Endodermal cell (in vitro differentiated cells): Measurements from ENCODE around the gene TLNRD1. TPM values are rescaled to one million over a fixed set of nuclear protein-coding genes. Genes with fewer than 3 reads are reported as not detected.

ENCODE experiments used
- DNase-seq: peaks from one replicate; pipeline ENCODE4 v3.0.0-alpha.2; 2017
- H3K27ac ChIP-seq: 2 replicates; pipeline ENCODE4 v1.5.1; 2013; ENCODE audit warnings: mild to moderate bottlenecking, low read depth, low read length, moderate library complexity
- H3K27me3 ChIP-seq: 2 replicates; pipeline ENCODE4 v1.6.1; 2013; ENCODE audit warnings: mild to moderate bottlenecking, low read length, moderate library complexity; ENCODE audit not compliant: insufficient read depth, control insufficient read depth, poor library complexity, severe bottlenecking
- H3K36me3 ChIP-seq: 2 replicates; pipeline ENCODE4 v1.7.0; 2013; ENCODE audit warnings: mild to moderate bottlenecking, low read length, moderate library complexity; ENCODE audit not compliant: control insufficient read depth, insufficient read depth
- H3K4me1 ChIP-seq: one replicate; pipeline ENCODE4 v1.7.0; 2013; ENCODE audit warnings: low read length; ENCODE audit not compliant: control insufficient read depth, insufficient read depth
- H3K4me3 ChIP-seq: 2 replicates; pipeline ENCODE4 v1.5.1; 2013; ENCODE audit warnings: mild to moderate bottlenecking, low read length, moderate library complexity
- H3K9ac ChIP-seq: 2 replicates; pipeline ENCODE4 v1.6.1; 2013; ENCODE audit warnings: mild to moderate bottlenecking, low read length, moderate library complexity; ENCODE audit not compliant: poor library complexity, severe bottlenecking; ENCODE audit errors: extremely low read depth
- H3K9me3 ChIP-seq: 2 replicates; pipeline ENCODE4 v1.6.1; 2013; ENCODE audit warnings: mild to moderate bottlenecking, low read length, moderate library complexity; ENCODE audit not compliant: control insufficient read depth
- H3K27ac Mint-ChIP-seq: 2 replicates; pipeline ENCODE4 v1.8.0; 2020; ENCODE audit warnings: mixed read lengths
- H3K27me3 Mint-ChIP-seq: 2 replicates; pipeline ENCODE4 v1.8.0; 2021; ENCODE audit warnings: mild to moderate bottlenecking, mixed read lengths; ENCODE audit not compliant: insufficient read depth
- H3K36me3 Mint-ChIP-seq: 2 replicates; pipeline ENCODE4 v1.8.0; 2020; ENCODE audit warnings: low read depth, mixed read lengths
- H3K4me1 Mint-ChIP-seq: 2 replicates; pipeline ENCODE4 v1.8.0; 2020; ENCODE audit warnings: mixed read lengths
- H3K4me3 Mint-ChIP-seq: 2 replicates; pipeline ENCODE4 v1.8.0; 2020; ENCODE audit warnings: mild to moderate bottlenecking, moderate library complexity, mixed read lengths
- H3K9me3 Mint-ChIP-seq: 2 replicates; pipeline ENCODE4 v1.8.0; 2020; ENCODE audit warnings: mild to moderate bottlenecking, mixed read lengths
- CTCF ChIP-seq: fragments of 200-600 bp; sonication (generic); conservative IDR thresholded peaks from 2 replicates; pipeline ENCODE4 v1.5.0; 2021; ENCODE audit warnings: antibody characterized with exemption, mild to moderate bottlenecking
- WGBS, 2 experiments: methylation state at CpG; one replicate each; pipeline versions ENCODE4 v1.1.5 to v1.1.7; 2013; ENCODE audit warnings: missing lambda C conversion rate in 2 of 2, mixed read lengths in 1 of 2; ENCODE audit not compliant: insufficient coverage in 1 of 2, insufficient read length in 1 of 2; 5-methylcytosine and 5-hydroxymethylcytosine counted together
- microRNA-seq: library from miRNA; unstranded; fragments of <30 nt; microRNA quantifications from one replicate; pipeline ENCODE4 v1.2.0, GENCODE V29; 2020; ENCODE audit warnings: borderline microRNAs expressed
- total RNA-seq, 2 donors: library from RNA; stranded (reverse); fragmentation: NEBNext Ultra II Directional in 1 of 2; extraction: Animal tissue kit (Norgen Biotek cat#: 25700) in 1 of 2; gene quantifications; 2 replicates in 1 of 2; 3 replicates in 1 of 2; pipeline ENCODE4 v1.2.1, GENCODE V29; 2021

Gene TLNRD1
- total RNA-seq, 2 donors from 2014 or later = 25.1 to 28.2 TPM

- DNase-seq = no peak
- no peaks in the 10 kb centered on the region for H3K36me3 ChIP-seq
- H3K4me3 ChIP-seq = no peak overlapping the region
- 88 to 94% methylated on average over 1 of the region's 2 CpGs for WGBS, 2 experiments
- Mint-ChIP-seq H3K4me3 (no peak overlapping the region), H3K4me1 (no peaks in the 10 kb centered on the region), H3K36me3 (no peaks in the 10 kb centered on the region), H3K9me3 (no peaks in the 10 kb centered on the region), H3K27ac (no peak overlapping the region), H3K27me3 (peaks cover 3% of the 10 kb centered on the region)
- H3K9ac ChIP-seq = no peak overlapping the region
- no peak for TF ChIP-seq CTCF
- no peaks in the 10 kb centered on the region for H3K27me3 ChIP-seq
- no peaks in the 10 kb centered on the region for H3K4me1 ChIP-seq
- H3K27ac ChIP-seq = no peak overlapping the region
- no peaks in the 10 kb centered on the region for H3K9me3 ChIP-seq
Measured at GRCh38 chr15:81054236-81054635, 53.5 kb downstream of the TLNRD1 start.

Small RNAs within 50 kb of the gene (microRNA-seq; reads per million reads assigned to microRNA genes)
- gene MIR4514 = not detected

Other genes starting within 250 kb of the TLNRD1 start
- gene CEMIP, start 221.6 kb upstream of the TLNRD1 start, total RNA-seq = 1 to 10 TPM in 1 of 2 donors, not detected in 1; 2.2 TPM
- 10 to 100 TPM; 31.7 to 35.8 TPM for gene MESD, start 11.1 kb upstream of the TLNRD1 start, total RNA-seq
- not detected for gene CFAP161, start 133.3 kb downstream of the TLNRD1 start, total RNA-seq
- under 1 TPM; 0.13 to 0.24 TPM for gene IL16, start 196.0 kb downstream of the TLNRD1 start, total RNA-seq